GM13976 (cell line): Measurements from ENCODE around the gene INTS6.

Source experiments
- DNase-seq: peaks from one replicate; pipeline ENCODE4 v3.0.0; 2012; ENCODE audit warnings: low spot score
- CTCF ChIP-seq: IDR thresholded peaks from 2 replicates; pipeline ENCODE4 v1.5.1; 2012; ENCODE audit warnings: borderline replicate concordance, mild to moderate bottlenecking; ENCODE audit not compliant: insufficient read depth; ENCODE audit errors: extremely low read depth, missing control alignments, control extremely low read depth
- in situ Hi-C: fragments of 300-500 bp; cut with MboI; formaldehyde crosslinking; loops from one replicate; pipeline ENCODE4 v1.12.0; 2022; ENCODE audit warnings: low sequenced_read_pairs, mixed read lengths, inconsistent platforms; ENCODE audit not compliant: unreplicated experiment

The INTS6 gene

GRCh38 chr13:51452361-51453206 is at the start of gene INTS6:
TSS of gene INTS6 (minus strand) at chr13:51453036. CDS start at chr13:51452525, 511 bp downstream.
- peak; percentile 62 for DNase-seq
- in situ Hi-C loops: no loop called here

GRCh38 chr13:51502153-51502651 is 49.4 kb upstream of the INTS6 start:
- peak; percentile 78 for DNase-seq
- in situ Hi-C loops: no loop called here
- no peak for TF ChIP-seq CTCF

More at GRCh38 chr13:51452361-51453206, at the start of gene INTS6:
- TF ChIP-seq CTCF: no peak

- TF ChIP-seq CTCF: no peak
- DNase-seq: peak; percentile 14
- in situ Hi-C loops: no loop called here
These were observed 48.8 kb upstream of the INTS6 start for GRCh38 chr13:51501592-51502152.

GRCh38 chr13:51501096-51501495 is 48.3 kb upstream of the INTS6 start:
- no peak for DNase-seq
- in situ Hi-C loops: no loop called here
- no peak for TF ChIP-seq CTCF

- in situ Hi-C loops: no loop called here
- TF ChIP-seq CTCF: no peak
- no peak for DNase-seq
These were observed 47.9 kb upstream of the INTS6 start for GRCh38 chr13:51500687-51501086.

- no peak for TF ChIP-seq CTCF
- DNase-seq: no peak
- in situ Hi-C loops: no loop called here
These were observed 47.0 kb upstream of the INTS6 start for GRCh38 chr13:51499841-51500240.
